ENCODE data around the gene ATP4A.

ATP4A gene

DNA sequence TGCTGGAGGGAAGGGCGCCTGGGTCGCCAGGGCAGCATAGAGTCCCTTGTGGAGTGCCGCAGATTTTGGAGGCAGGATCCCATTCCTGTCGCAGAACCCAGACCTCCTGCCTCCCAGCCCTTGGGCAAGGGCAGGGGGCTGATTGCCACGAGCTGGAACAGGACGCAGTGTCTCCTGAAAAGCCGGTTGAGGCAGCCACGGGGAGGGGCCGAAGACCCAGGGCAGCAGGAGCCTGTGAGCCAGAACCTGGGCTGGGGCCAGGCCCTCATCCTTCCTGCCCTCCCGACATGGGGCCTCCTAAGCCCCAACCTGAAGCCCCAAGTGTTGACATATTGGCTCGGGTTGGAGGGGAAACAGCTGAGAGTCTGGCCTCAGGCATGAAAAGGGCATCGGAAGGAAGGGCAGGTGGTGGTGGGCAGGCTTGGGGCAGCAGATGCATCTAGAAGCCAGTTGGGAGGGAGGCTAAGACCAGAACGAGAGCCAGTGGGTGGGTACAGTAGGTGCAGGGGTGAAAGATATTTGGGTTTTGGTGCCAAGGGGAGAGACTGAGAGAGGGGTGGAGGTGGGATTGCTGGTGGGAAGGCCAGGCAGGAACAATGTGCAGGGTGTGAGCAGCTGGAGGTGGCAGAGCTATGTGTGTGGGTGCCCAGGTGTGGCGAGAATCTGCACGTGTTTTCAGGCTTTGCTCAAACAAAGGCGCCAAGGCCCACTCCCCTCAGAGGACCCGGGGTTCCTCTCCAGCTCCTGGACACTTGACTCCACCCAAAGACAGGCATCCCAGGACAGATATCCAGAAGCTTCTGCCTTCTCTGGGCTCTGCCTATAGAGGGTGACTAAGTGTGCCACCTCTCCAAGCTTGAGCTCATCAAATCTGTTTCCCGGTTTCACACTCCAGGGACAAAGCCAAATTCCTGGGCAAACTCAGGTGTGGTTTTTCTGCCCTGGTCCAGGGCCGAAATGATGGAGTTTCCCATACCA is 33.9 kb downstream of the ATP4A start:
- TF ChIP-seq, protein P1, sequence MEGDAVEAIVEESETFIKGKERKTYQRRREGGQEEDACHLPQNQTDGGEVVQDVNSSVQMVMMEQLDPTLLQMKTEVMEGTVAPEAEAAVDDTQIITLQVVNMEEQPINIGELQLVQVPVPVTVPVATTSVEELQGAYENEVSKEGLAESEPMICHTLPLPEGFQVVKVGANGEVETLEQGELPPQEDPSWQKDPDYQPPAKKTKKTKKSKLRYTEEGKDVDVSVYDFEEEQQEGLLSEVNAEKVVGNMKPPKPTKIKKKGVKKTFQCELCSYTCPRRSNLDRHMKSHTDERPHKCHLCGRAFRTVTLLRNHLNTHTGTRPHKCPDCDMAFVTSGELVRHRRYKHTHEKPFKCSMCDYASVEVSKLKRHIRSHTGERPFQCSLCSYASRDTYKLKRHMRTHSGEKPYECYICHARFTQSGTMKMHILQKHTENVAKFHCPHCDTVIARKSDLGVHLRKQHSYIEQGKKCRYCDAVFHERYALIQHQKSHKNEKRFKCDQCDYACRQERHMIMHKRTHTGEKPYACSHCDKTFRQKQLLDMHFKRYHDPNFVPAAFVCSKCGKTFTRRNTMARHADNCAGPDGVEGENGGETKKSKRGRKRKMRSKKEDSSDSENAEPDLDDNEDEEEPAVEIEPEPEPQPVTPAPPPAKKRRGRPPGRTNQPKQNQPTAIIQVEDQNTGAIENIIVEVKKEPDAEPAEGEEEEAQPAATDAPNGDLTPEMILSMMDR (conservative IDR thresholded peaks at IDR 0.05): no peak
- no peak for TF ChIP-seq ZFX (IDR thresholded peaks at IDR 0.05)
- peak overlapping the region; percentile 15; the same call in 1 of the 2 replicates for H3K27ac ChIP-seq

DNA sequence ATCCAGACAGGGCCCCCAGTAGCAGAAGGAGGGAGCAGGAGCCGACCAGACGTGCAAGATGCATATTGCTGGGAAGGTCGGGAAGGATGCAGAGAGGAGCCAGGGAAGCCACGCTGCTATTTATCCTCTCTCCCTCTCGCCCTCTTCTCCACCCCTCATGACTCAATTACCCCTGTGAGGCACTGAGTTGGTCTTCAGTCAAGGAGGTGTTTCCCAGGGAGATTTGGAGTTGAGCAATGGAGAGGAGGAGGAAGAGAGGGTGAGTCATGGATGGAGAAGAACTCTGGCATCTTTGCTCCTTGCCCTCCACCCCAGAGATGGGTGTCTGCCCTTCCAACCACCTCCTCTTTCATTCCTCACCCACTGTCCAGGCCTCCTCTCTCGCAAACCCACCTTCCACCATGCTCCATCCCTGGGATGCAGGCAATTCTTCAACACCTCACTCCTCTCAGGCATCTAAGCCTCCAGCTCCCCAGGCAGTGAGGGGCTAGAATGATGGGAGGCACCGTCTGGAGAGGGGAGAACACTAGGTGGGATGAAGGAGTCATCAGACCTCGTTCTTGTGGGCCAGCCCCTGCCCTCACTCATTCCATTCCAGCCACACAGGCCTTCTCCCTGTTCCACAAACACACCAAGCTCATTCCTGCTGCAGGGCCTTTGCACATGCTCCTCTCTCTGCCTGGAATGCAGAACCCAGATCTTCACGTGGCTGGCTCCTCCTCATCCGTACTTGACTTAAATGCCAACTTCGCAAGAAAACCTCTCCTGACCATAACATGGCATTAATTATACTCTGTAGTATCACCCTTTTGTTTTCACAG is 35.0 kb downstream of the ATP4A start, which contains the start of gene SBSN:
TSS of gene SBSN (minus strand) at position 94 of the 821 bp plus-strand sequence. CDS start at position 64, 30 bp downstream.
- peak within 1 kb of the TSS; percentile 15; the same call in 1 of the 2 replicates for H3K27ac ChIP-seq
- TF ChIP-seq ZFX (IDR thresholded peaks at IDR 0.05): no peak
- TF ChIP-seq, protein P1 (conservative IDR thresholded peaks at IDR 0.05): no peak

DNA sequence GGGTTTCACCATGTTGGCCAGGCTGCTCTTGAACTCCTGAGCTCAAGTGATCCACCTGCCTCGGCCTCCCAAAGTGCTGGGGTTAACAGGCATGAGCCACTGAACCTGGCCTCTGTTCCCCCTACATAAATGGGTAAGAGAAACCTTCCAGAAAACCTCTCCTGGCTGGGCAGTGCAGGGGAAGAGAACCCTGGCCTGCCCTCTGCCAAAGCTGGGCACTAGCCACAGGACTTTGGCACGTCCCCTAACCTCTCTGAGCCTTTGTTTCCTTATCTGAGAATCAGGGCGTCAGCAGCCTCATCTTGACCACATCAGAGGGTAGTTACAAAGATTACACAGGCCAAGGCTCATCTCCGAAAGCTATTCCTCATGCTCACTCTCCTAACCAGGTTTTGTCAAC is 37.6 kb downstream of the ATP4A start:
- H3K27ac ChIP-seq: no peak overlapping the region
- TF ChIP-seq, protein P1 (conservative IDR thresholded peaks at IDR 0.05): no peak
- no peak for TF ChIP-seq ZFX (IDR thresholded peaks at IDR 0.05)

DNA sequence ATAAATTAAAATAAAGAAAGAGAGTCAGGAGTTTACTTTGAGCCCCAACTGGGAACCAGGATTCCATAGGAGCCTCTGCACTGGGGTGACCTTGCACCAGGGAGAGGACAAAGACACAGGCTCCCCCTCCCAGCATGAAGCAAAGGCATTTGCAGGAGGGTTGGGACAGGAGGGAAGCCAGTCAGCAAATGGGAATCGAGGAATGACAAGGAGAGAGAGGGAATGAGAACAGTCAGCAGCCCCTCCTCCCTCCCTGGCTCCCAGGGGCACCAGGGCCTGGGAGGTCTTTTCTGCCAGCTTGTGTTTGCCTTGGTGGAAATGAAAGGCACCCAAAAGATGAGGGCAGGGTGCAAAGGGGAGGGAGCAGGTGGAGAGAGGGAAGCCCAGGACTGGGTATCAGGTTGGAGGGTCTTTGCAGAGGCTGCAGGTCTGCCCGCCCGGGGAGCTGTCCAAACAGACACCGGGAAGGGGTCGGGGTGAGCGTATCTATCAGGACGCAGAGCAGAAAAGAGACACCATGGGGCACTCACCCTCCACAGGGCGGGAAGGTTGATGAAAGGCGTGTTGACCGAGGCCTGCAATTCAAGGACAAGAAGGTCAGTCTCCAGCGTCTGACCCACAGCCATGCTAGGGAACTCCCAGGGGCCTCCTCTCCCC is 39.1 kb downstream of the ATP4A start:
- TF ChIP-seq, protein P1 (conservative IDR thresholded peaks at IDR 0.05): no peak
- no peak for TF ChIP-seq ZFX (IDR thresholded peaks at IDR 0.05)
- H3K27ac ChIP-seq: no peak overlapping the region

DNA sequence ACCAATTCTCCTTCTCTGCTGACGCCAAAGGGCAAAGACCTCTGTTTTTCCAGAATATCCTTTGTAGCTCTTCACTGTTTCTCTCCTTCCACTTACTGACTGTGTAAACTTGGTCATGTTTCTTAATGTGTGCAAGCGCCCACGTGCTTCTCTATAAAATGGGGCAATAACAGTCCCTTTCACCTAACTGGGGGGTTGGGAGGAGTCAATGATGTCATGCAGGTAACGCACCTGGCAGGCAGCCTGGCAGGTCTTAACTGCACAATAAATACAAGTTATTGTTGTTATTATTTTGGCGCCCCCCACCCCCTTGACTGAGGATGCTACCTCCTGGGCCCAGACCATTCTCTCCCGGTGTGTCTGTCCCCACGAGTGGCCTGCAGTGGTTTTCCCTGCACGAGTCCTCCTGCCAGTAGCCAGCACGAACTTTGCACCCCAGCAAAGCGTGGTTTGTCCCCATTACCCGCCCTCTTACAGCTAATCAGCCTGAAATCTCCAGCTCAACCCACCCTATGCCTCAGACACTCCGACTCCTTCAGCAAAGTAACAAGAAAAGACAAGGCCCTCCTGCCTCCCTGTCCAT is 40.6 kb downstream of the ATP4A start:
- TF ChIP-seq, protein P1 (conservative IDR thresholded peaks at IDR 0.05): no peak
- TF ChIP-seq ZFX (IDR thresholded peaks at IDR 0.05): no peak
- no peak overlapping the region for H3K27ac ChIP-seq

DNA sequence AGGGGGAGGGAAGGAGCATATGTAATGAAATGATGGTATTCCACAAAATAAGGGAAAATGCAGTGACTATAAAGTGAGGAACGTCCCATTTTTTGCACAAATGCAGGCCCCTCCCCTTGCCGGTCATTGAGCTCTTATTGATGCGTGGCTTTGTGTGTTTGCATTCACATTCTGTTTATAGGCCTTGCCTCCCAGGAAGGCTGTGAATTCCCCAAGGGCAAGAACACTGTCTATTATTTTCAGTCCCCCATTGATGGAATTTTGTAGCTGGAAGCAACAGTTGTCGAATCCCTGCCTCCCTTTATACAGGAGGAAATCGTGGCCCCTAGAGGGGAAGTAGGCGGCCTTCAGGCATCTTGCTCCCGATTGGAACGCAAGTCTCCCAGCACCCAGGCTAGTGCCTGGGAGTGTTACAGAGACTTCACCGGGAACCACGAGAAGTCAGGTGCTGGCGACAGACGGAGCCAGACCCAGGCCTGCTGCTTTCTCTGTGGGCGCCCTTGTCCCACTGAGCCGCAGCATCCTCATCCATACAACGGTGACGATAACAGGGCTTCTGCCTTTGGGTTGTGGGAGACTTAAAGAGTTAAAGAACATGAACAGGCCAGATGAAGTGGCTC is 42.2 kb downstream of the ATP4A start:
- H3K27ac ChIP-seq: no peak overlapping the region

More for the DNA sequence above, 42.2 kb downstream of the ATP4A start:
- TF ChIP-seq ZFX (IDR thresholded peaks at IDR 0.05): no peak
- TF ChIP-seq, protein P1 (conservative IDR thresholded peaks at IDR 0.05): no peak

All from C4-2B (cell line).